GM12878 (cell line): ENCODE measurements around the gene CNNM2.

Source experiments
- ASH2L ChIP-seq: fragments of 300-600, 200-600 bp; sonication (generic); IDR thresholded peaks from 2 replicates; pipeline ENCODE4 v1.6.1; 2017; ENCODE audit warnings: low read depth, mild to moderate bottlenecking, borderline replicate concordance
- BHLHE40 ChIP-seq, 2 experiments: fragments of 450-650 bp in 1 of 2; IDR thresholded peaks; 2 replicates each; pipeline ENCODE4 v1.6.1; 2011 to 2017; ENCODE audit warnings: low read depth in 2 of 2, borderline replicate concordance in 1 of 2, improper control_type of control experiment in 1 of 2, low read length in 1 of 2, mild to moderate bottlenecking in 1 of 2
- CBX5 ChIP-seq: sonication (generic); IDR thresholded peaks from 2 replicates; pipeline ENCODE4 v1.6.1; 2016; ENCODE audit warnings: low read depth, moderate library complexity, mild to moderate bottlenecking, inconsistent platforms
- HDAC6 ChIP-seq: fragments of 200-600 bp; sonication (generic); IDR thresholded peaks from one replicate; pipeline ENCODE4 v1.8.0; 2017; ENCODE audit warnings: antibody characterized with exemption; ENCODE audit not compliant: unreplicated experiment
- IKZF1 ChIP-seq: fragments of 450-650 bp; conservative IDR thresholded peaks from 2 replicates; pipeline ENCODE4 v1.6.1; 2017; ENCODE audit warnings: antibody characterized with exemption, mild to moderate bottlenecking
- MEF2A ChIP-seq: IDR thresholded peaks from 2 replicates; pipeline ENCODE4 v1.6.1; 2011; ENCODE audit warnings: low read depth, mild to moderate bottlenecking, low read length, moderate library complexity; ENCODE audit not compliant: insufficient read depth
- MYC ChIP-seq: IDR thresholded peaks from 2 replicates; pipeline ENCODE4 v1.6.1; 2011; ENCODE audit warnings: mild to moderate bottlenecking, low read length, moderate library complexity, inconsistent platforms; ENCODE audit not compliant: insufficient read depth, insufficient replicate concordance, insufficient read length, severe bottlenecking
- POLR2AphosphoS5 ChIP-seq: IDR thresholded peaks from 2 replicates; pipeline ENCODE4 v1.6.1; 2011; ENCODE audit warnings: mild to moderate bottlenecking, low read length, inconsistent platforms
- RCOR1 ChIP-seq: conservative IDR thresholded peaks from 2 replicates; pipeline ENCODE4 v1.6.1; 2012; ENCODE audit warnings: low read depth, low read length, improper control_type of control experiment
- SMC3 ChIP-seq: IDR thresholded peaks from 2 replicates; pipeline ENCODE4 v1.6.1; 2011; ENCODE audit warnings: low read length, improper control_type of control experiment, borderline replicate concordance
- TAF1 ChIP-seq: IDR thresholded peaks from 2 replicates; pipeline ENCODE4 v1.6.1; 2011; ENCODE audit warnings: mild to moderate bottlenecking, low read depth, low read length, borderline replicate concordance
- TF ChIP-seq, protein P1 (sequence below): fragments of 450-650 bp; IDR thresholded peaks from 2 replicates; pipeline ENCODE4 v1.6.1; 2017; ENCODE audit warnings: borderline replicate concordance
- TF ChIP-seq, protein P2 (sequence below), 3 experiments: IDR thresholded peaks in 2 of 3; conservative IDR thresholded peaks in 1 of 3; 2 replicates each; pipeline ENCODE4 v1.5.1; 2011; ENCODE audit warnings: low read depth in 3 of 3, low read length in 3 of 3, mild to moderate bottlenecking in 3 of 3, control low read depth in 2 of 3, moderate library complexity in 2 of 3, inconsistent platforms in 1 of 3, mixed read lengths in 1 of 3; ENCODE audit not compliant: control insufficient read depth in 2 of 3, insufficient read depth in 1 of 3; ENCODE audit errors: extremely low read depth in 1 of 3

- no peak for TF ChIP-seq SMC3
- no peak for TF ChIP-seq POLR2AphosphoS5
- no peak for TF ChIP-seq BHLHE40 (IDR thresholded peaks at IDR 0.05; ENCODE audit: borderline replicate concordance in 1 of 2, low read depth in 2 of 2, low read length in 1 of 2)
- TF ChIP-seq ASH2L = no peak
- TF ChIP-seq, protein P1, sequence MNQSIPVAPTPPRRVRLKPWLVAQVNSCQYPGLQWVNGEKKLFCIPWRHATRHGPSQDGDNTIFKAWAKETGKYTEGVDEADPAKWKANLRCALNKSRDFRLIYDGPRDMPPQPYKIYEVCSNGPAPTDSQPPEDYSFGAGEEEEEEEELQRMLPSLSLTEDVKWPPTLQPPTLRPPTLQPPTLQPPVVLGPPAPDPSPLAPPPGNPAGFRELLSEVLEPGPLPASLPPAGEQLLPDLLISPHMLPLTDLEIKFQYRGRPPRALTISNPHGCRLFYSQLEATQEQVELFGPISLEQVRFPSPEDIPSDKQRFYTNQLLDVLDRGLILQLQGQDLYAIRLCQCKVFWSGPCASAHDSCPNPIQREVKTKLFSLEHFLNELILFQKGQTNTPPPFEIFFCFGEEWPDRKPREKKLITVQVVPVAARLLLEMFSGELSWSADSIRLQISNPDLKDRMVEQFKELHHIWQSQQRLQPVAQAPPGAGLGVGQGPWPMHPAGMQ = no peak
- no peak for TF ChIP-seq CBX5
- TF ChIP-seq MYC = no peak
- TF ChIP-seq TAF1 = no peak
- TF ChIP-seq HDAC6 = no peak
- TF ChIP-seq RCOR1 = no peak
- no peak for TF ChIP-seq MEF2A
- TF ChIP-seq, protein P2, sequence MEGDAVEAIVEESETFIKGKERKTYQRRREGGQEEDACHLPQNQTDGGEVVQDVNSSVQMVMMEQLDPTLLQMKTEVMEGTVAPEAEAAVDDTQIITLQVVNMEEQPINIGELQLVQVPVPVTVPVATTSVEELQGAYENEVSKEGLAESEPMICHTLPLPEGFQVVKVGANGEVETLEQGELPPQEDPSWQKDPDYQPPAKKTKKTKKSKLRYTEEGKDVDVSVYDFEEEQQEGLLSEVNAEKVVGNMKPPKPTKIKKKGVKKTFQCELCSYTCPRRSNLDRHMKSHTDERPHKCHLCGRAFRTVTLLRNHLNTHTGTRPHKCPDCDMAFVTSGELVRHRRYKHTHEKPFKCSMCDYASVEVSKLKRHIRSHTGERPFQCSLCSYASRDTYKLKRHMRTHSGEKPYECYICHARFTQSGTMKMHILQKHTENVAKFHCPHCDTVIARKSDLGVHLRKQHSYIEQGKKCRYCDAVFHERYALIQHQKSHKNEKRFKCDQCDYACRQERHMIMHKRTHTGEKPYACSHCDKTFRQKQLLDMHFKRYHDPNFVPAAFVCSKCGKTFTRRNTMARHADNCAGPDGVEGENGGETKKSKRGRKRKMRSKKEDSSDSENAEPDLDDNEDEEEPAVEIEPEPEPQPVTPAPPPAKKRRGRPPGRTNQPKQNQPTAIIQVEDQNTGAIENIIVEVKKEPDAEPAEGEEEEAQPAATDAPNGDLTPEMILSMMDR (IDR thresholded peaks at IDR 0.05 in 2 of 3, conservative IDR thresholded peaks at IDR 0.05 in 1 of 3; ENCODE audit: control insufficient read depth in 2 of 3, extremely low read depth in 1 of 3, insufficient read depth in 1 of 3, low read depth in 3 of 3, low read length in 3 of 3) = no peak
- TF ChIP-seq IKZF1 = no peak
Measured at GRCh38 chr10:102996876-102997275, 78.8 kb downstream of the CNNM2 start.
